Natural killer cell (primary cell): ENCODE data around the gene SLC43A1. TPM values are rescaled to one million over a fixed set of nuclear protein-coding genes. Genes with fewer than 3 reads are reported as not detected.
A peak's percentile ranks its signal among the peaks of the same experiment; 100 is the strongest.

Experiments
- ATAC-seq, 3 donors: fragments of 150-1000 bp in 2 of 3; fragments of 200-7000 bp in 1 of 3; cut with Tn5 transposase; 1 replicate in 1 of 3; 2 replicates in 2 of 3; pipeline ENCODE4 v1.10.0; 2021; ENCODE audit warnings: mild to moderate bottlenecking in 2 of 3, moderate library complexity in 2 of 3
- DNase-seq, 2 donors: peaks; one replicate each; pipeline versions ENCODE4 v3.0.0 to v3.0.0-alpha.2; 2013 to 2021; ENCODE audit warnings: mixed read lengths in 1 of 2
- H3K27ac ChIP-seq: one replicate; pipeline ENCODE4 v1.5.1; 2013; ENCODE audit warnings: mild to moderate bottlenecking, low read length
- H3K27me3 ChIP-seq: one replicate; pipeline ENCODE4 v1.6.1; 2013; ENCODE audit warnings: low read length; ENCODE audit not compliant: control insufficient read depth, insufficient read depth
- H3K36me3 ChIP-seq: one replicate; pipeline ENCODE4 v1.6.1; 2013; ENCODE audit warnings: low read length; ENCODE audit not compliant: control insufficient read depth, insufficient read depth
- H3K4me1 ChIP-seq: one replicate; pipeline ENCODE4 v1.6.1; 2013; ENCODE audit warnings: low read length; ENCODE audit not compliant: control insufficient read depth, insufficient read depth
- H3K4me3 ChIP-seq: one replicate; pipeline ENCODE4 v1.5.1; 2013; ENCODE audit warnings: low read length
- H3K9me3 ChIP-seq: one replicate; pipeline ENCODE4 v1.6.1; 2013; ENCODE audit warnings: low read length; ENCODE audit not compliant: control insufficient read depth, insufficient read depth
- H3K27ac Mint-ChIP-seq, 2 donors: one replicate each; pipeline ENCODE4 v1.8.0; 2022; ENCODE audit warnings: mild to moderate bottlenecking in 2 of 2, mixed read lengths in 2 of 2, moderate library complexity in 1 of 2
- H3K27me3 Mint-ChIP-seq, 2 donors: one replicate each; pipeline ENCODE4 v1.8.0; 2022; ENCODE audit warnings: low read depth in 2 of 2, mixed read lengths in 2 of 2
- H3K36me3 Mint-ChIP-seq: one replicate; pipeline ENCODE4 v1.8.0; 2022; ENCODE audit warnings: mixed read lengths
- H3K4me1 Mint-ChIP-seq, 2 donors: one replicate each; pipeline ENCODE4 v1.8.0; 2022; ENCODE audit warnings: mixed read lengths in 2 of 2
- H3K4me3 Mint-ChIP-seq: one replicate; pipeline ENCODE4 v1.8.0; 2022; ENCODE audit warnings: mild to moderate bottlenecking, moderate library complexity, mixed read lengths
- H3K9me3 Mint-ChIP-seq, 2 donors: one replicate each; pipeline ENCODE4 v1.8.0; 2022; ENCODE audit warnings: mixed read lengths in 2 of 2
- WGBS: methylation state at CpG from one replicate; pipeline ENCODE4 v1.1.7; 2013; ENCODE audit warnings: missing lambda C conversion rate; ENCODE audit not compliant: insufficient coverage; 5-methylcytosine and 5-hydroxymethylcytosine counted together
- intact Hi-C: fragments of 100-400 bp; cut with micrococcal nuclease; formaldehyde crosslinking; loops from one replicate; pipeline ENCODE4 v1.14.2; 2022
- total RNA-seq, 4 donors: library from RNA; stranded (reverse); fragments of 120-200 nt in 1 of 4; gene quantifications; one replicate each; pipeline versions ENCODE4 v1.2.3 to v1.2.4, GENCODE V29; 2013 to 2022
- TF ChIP-seq, protein P1 (sequence below): fragments of 200-600 bp; IDR thresholded peaks from one replicate; pipeline ENCODE4 v1.8.0; 2022; ENCODE audit warnings: antibody characterized with exemption

Gene SLC43A1
- total RNA-seq, 3 donors from 2014 or later (not counting 1 experiment from before 2014, with no cell fraction given): 11.3 to 20.6 (median 13.9) TPM

DNA sequence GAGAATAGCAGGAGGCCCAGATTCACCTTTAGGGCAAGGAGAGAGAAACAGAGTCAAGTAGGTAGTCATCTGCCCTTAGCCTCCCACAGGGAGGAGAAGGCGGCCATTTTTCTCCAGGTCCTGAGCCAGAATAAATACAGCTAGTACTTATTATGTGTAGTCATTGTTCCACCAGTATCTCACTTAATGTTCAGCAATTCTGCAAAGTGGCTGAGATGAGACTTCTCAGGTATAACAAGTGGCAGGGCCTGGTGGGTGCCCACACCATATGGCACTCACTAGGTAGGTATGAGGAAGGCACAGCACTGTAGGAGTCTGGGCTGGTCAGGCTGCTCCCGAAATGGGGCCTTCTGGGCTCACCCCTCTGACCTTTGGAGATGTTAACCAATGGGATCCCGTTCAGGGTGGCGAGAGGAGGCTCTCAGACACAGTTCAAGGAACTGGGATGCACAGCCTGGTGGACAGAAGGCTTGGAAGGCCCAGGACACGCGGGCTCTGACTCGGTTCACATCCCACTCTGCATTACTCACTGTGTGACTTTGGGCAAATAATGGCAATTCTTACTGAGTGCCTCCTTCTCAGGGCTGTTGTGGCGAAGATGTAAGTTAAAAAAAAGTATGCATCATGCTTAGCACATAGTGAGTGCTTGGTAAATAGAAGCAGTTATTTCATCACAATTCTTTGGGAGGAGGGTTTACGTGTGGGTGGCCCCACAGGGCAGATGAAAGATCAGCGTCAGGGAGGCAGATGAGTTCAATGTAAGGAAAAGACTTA lies 30.1 kb downstream of the SLC43A1 start:
- no peak overlapping the region for H3K27ac Mint-ChIP-seq
- Histone ChIP-seq H3K27ac (no peak overlapping the region), H3K36me3 (peaks cover 22% of the 10 kb centered on the region), H3K27me3 (peaks cover 10% of the 10 kb centered on the region), H3K4me1 (peaks cover 33% of the 10 kb centered on the region), H3K9me3 (no peaks in the 10 kb centered on the region), H3K4me3 (no peak overlapping the region)
- no peak overlapping the region for H3K4me3 Mint-ChIP-seq
- H3K27me3 Mint-ChIP-seq: peaks cover 2 to 23% of the 10 kb centered on the region in 2 donors
- TF ChIP-seq, protein P1, sequence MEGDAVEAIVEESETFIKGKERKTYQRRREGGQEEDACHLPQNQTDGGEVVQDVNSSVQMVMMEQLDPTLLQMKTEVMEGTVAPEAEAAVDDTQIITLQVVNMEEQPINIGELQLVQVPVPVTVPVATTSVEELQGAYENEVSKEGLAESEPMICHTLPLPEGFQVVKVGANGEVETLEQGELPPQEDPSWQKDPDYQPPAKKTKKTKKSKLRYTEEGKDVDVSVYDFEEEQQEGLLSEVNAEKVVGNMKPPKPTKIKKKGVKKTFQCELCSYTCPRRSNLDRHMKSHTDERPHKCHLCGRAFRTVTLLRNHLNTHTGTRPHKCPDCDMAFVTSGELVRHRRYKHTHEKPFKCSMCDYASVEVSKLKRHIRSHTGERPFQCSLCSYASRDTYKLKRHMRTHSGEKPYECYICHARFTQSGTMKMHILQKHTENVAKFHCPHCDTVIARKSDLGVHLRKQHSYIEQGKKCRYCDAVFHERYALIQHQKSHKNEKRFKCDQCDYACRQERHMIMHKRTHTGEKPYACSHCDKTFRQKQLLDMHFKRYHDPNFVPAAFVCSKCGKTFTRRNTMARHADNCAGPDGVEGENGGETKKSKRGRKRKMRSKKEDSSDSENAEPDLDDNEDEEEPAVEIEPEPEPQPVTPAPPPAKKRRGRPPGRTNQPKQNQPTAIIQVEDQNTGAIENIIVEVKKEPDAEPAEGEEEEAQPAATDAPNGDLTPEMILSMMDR: no peak
- peak in 1 of 3 donors; percentile 3 for ATAC-seq
- WGBS: 95% methylated on average over 9 of the region's 10 CpGs
- no peaks in the 10 kb centered on the region for H3K9me3 Mint-ChIP-seq
- no peak for DNase-seq
- intact Hi-C loops: no loop called here
- H3K4me1 Mint-ChIP-seq: peaks cover under 1% of the 10 kb centered on the region in 2 donors
- H3K36me3 Mint-ChIP-seq: no peaks in the 10 kb centered on the region

GRCh38 chr11:57484141-57484710 lies 31.3 kb downstream of the SLC43A1 start:
- peaks cover 7 to 26% of the 10 kb centered on the region in 2 donors for H3K27me3 Mint-ChIP-seq
- H3K9me3 Mint-ChIP-seq: no peaks in the 10 kb centered on the region
- Histone ChIP-seq H3K9me3 (no peaks in the 10 kb centered on the region), H3K27me3 (peaks cover 10% of the 10 kb centered on the region), H3K4me3 (no peak overlapping the region), H3K36me3 (peaks cover 16% of the 10 kb centered on the region), H3K4me1 (peaks cover 33% of the 10 kb centered on the region), H3K27ac (no peak overlapping the region)
- TF ChIP-seq, protein P1: no peak
- H3K36me3 Mint-ChIP-seq: no peaks in the 10 kb centered on the region
- H3K27ac Mint-ChIP-seq: no peak overlapping the region
- 50% methylated on average over 7 of the region's 7 CpGs for WGBS
- intact Hi-C loops: loop anchor here (5.0 kb wide), 1 partner anchor 137 kb away; no protein-coding TSS in a partner anchor
- ATAC-seq (no peak), DNase-seq (no peak)
- peaks cover 6 to 11% of the 10 kb centered on the region in 2 donors for H3K4me1 Mint-ChIP-seq
- H3K4me3 Mint-ChIP-seq: no peak overlapping the region

DNA sequence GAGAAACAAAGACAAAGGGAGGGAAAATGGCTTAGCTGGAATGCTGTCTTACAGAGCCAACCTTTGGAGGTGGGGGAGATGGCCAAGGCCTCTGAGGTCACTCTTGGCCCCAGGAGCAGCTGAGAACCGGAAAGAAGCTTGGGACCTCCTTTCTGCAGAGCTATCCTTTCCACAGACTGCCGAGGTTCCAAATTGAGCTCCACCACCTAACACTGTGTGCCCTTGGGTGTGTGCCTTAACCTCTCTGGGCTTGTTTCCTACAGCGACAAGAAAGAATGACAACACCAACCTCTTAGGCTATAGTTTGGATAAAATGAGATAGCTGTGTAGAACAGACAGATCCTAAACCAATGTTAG lies 32.0 kb downstream of the SLC43A1 start:
- H3K4me3 ChIP-seq: no peak overlapping the region
- no peak overlapping the region for H3K4me3 Mint-ChIP-seq

More for the DNA sequence above, 32.0 kb downstream of the SLC43A1 start:
- H3K27me3 Mint-ChIP-seq: peaks cover 7 to 26% of the 10 kb centered on the region in 2 donors
- Histone ChIP-seq H3K27me3 (peaks cover 10% of the 10 kb centered on the region), H3K27ac (no peak overlapping the region), H3K36me3 (peaks cover 13% of the 10 kb centered on the region), H3K4me1 (peaks cover 33% of the 10 kb centered on the region), H3K9me3 (no peaks in the 10 kb centered on the region)
- no peaks in the 10 kb centered on the region for H3K36me3 Mint-ChIP-seq
- H3K4me1 Mint-ChIP-seq: peaks cover 6 to 11% of the 10 kb centered on the region in 2 donors
- TF ChIP-seq, protein P1: no peak
- WGBS: 67% methylated on average over 2 of the region's 3 CpGs
- DNase-seq (no peak), ATAC-seq (no peak)
- H3K27ac Mint-ChIP-seq: no peak overlapping the region
- intact Hi-C loops: loop anchor here (5.0 kb wide), 1 partner anchor 136 kb away; no protein-coding TSS in a partner anchor
- no peaks in the 10 kb centered on the region for H3K9me3 Mint-ChIP-seq
